Smooth muscle cell (in vitro differentiated cells): ENCODE measurements around the gene ZBTB47. TPM values are rescaled to one million over a fixed set of nuclear protein-coding genes. Genes with fewer than 3 reads are reported as not detected.

ENCODE experiments used
- DNase-seq: peaks from one replicate; lab custom pipeline; 2025; ENCODE audit not compliant: unreplicated experiment; lab: John Stamatoyannopoulos, UW
- H2AFZ ChIP-seq: fragments of 200-600 bp; sonication (generic); 2 replicates; pipeline ENCODE4 v1.6.0; 2016; ENCODE audit warnings: antibody characterized with exemption, low read depth, mild to moderate bottlenecking
- H3F3A ChIP-seq: fragments of 200-600 bp; sonication (generic); 2 replicates; pipeline ENCODE4 v1.6.0; 2017; ENCODE audit warnings: antibody characterized with exemption, low read depth
- H3K27ac ChIP-seq: fragments of 200-600 bp; sonication (generic); 2 replicates; pipeline ENCODE4 v1.5.1; 2016; ENCODE audit warnings: low read depth, mild to moderate bottlenecking
- H3K27me3 ChIP-seq: fragments of 200-600 bp; sonication (generic); 2 replicates; pipeline ENCODE4 v1.6.1; 2016; ENCODE audit warnings: low read depth, mild to moderate bottlenecking
- H3K36me3 ChIP-seq: fragments of 200-600 bp; sonication (generic); 2 replicates; pipeline ENCODE4 v1.5.1; 2016; ENCODE audit warnings: low read depth
- H3K4me1 ChIP-seq: fragments of 200-600 bp; sonication (generic); 2 replicates; pipeline ENCODE4 v1.5.1; 2016; ENCODE audit warnings: low read depth
- H3K4me2 ChIP-seq: fragments of 200-600 bp; sonication (generic); 2 replicates; pipeline ENCODE4 v1.6.0; 2016; ENCODE audit warnings: mild to moderate bottlenecking
- H3K4me3 ChIP-seq: fragments of 200-600 bp; sonication (generic); 2 replicates; pipeline ENCODE4 v1.5.1; 2016; ENCODE audit warnings: mild to moderate bottlenecking
- H3K79me2 ChIP-seq: fragments of 200-600 bp; sonication (generic); 2 replicates; pipeline ENCODE4 v1.6.0; 2016; ENCODE audit warnings: low read depth, mild to moderate bottlenecking
- H3K9ac ChIP-seq: fragments of 200-600 bp; sonication (generic); 2 replicates; pipeline ENCODE4 v1.6.0; 2016; ENCODE audit warnings: low read depth
- H3K9me3 ChIP-seq: fragments of 200-600 bp; sonication (generic); replicated peaks from 2 replicates; pipeline ENCODE4 v1.5.1; 2016; ENCODE audit warnings: low read depth
- H4K20me1 ChIP-seq: fragments of 200-600 bp; sonication (generic); 2 replicates; pipeline ENCODE4 v1.6.0; 2016; ENCODE audit warnings: low read depth
- WGBS: methylation state at CpG from one replicate; pipeline ENCODE4 v1.1.7; 2016; ENCODE audit warnings: low lambda C conversion rate; 5-methylcytosine and 5-hydroxymethylcytosine counted together
- polyA plus RNA-seq: library from polyadenylated mRNA; unstranded; fragments of >200 nt; fragmentation: Nextera tagmentation; extraction: Ambion mirVana; gene quantifications from 2 replicates; pipeline ENCODE4 v1.2.1, GENCODE V29; 2016
- total RNA-seq: library from RNA; depleted of rRNA; stranded (reverse); fragments of >200 nt; gene quantifications from 2 replicates; pipeline ENCODE4 v1.2.3, GENCODE V29; 2014
- TF ChIP-seq, protein P1 (sequence below): fragments of 200-600 bp; sonication (generic); IDR thresholded peaks from 2 replicates; pipeline ENCODE4 v1.5.1; 2017; ENCODE audit warnings: borderline replicate concordance, mild to moderate bottlenecking, antibody characterized with exemption; ENCODE audit not compliant: insufficient read depth, poor library complexity, severe bottlenecking

Gene ZBTB47
- total and polyA plus RNA-seq, 2 experiments from 2014 or later = 4.6 to 7.7 TPM

DNA sequence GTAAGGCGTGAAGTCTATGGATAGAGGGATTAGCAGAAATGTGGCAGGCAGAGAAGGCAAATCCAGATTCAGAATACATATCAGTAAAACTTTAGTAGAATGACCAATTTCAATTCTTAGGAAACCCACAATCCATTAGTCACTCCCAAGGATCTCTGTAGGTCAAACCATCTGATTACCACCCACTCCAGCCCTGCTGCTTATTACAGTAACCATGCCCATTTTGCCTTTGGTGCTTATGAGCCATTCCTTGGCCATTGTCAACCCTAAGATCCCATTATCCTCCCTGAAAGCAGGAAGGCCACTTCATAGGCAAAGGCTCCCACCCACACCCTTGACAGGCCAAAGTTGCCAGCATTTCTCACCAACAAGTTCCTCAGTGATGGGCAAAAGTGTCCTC, 26.8 kb downstream of the ZBTB47 start:
- Histone ChIP-seq H3K27me3 (no peaks in the 10 kb centered on the region), H4K20me1 (no peaks in the 10 kb centered on the region), H3K4me1 (no peaks in the 10 kb centered on the region), H3K9me3 (no peaks in the 10 kb centered on the region), H2AFZ (no peak overlapping the region), H3K4me3 (no peak overlapping the region), H3K4me2 (no peak overlapping the region), H3K79me2 (no peaks in the 10 kb centered on the region), H3K36me3 (no peaks in the 10 kb centered on the region), H3K27ac (no peak overlapping the region), H3F3A (no peaks in the 10 kb centered on the region), H3K9ac (no peak overlapping the region)
- DNase-seq = no peak
- WGBS = 69% methylated on average over 1 of the region's 1 CpG
- TF ChIP-seq, protein P1, sequence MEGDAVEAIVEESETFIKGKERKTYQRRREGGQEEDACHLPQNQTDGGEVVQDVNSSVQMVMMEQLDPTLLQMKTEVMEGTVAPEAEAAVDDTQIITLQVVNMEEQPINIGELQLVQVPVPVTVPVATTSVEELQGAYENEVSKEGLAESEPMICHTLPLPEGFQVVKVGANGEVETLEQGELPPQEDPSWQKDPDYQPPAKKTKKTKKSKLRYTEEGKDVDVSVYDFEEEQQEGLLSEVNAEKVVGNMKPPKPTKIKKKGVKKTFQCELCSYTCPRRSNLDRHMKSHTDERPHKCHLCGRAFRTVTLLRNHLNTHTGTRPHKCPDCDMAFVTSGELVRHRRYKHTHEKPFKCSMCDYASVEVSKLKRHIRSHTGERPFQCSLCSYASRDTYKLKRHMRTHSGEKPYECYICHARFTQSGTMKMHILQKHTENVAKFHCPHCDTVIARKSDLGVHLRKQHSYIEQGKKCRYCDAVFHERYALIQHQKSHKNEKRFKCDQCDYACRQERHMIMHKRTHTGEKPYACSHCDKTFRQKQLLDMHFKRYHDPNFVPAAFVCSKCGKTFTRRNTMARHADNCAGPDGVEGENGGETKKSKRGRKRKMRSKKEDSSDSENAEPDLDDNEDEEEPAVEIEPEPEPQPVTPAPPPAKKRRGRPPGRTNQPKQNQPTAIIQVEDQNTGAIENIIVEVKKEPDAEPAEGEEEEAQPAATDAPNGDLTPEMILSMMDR = no peak

DNA sequence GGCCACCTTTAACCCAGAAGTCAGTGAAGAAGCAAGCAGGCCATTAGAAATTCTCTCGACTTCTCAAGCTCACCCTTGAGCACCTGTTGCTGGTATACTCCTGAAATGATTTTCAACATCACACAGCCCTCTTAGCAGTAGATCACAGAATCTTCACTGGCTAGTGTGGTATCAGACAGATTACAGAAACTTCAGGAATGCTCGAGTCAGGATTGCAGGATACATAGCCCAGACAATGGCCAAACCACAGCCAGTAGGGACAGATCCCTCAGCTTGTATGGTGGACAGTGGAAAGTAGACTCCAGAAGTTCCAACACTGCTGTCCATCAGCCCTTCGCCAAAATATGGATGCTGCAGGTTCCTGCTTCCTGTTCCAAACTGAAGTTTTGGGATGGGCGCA, 27.3 kb downstream of the ZBTB47 start:
- no peaks in the 10 kb centered on the region for H3K27me3 ChIP-seq
- no peak for DNase-seq
- H3K36me3 ChIP-seq = no peaks in the 10 kb centered on the region
- H3F3A ChIP-seq = no peaks in the 10 kb centered on the region
- H3K9me3 ChIP-seq = no peaks in the 10 kb centered on the region
- no peak overlapping the region for H2AFZ ChIP-seq
- TF ChIP-seq, protein P1 = no peak
- no peaks in the 10 kb centered on the region for H3K4me1 ChIP-seq
- H3K27ac ChIP-seq = no peak overlapping the region
- no peak overlapping the region for H3K4me3 ChIP-seq
- H3K79me2 ChIP-seq = no peaks in the 10 kb centered on the region
- no peak overlapping the region for H3K9ac ChIP-seq
- H4K20me1 ChIP-seq = no peaks in the 10 kb centered on the region
- 86% methylated on average over 4 of the region's 4 CpGs for WGBS
- no peak overlapping the region for H3K4me2 ChIP-seq

DNA sequence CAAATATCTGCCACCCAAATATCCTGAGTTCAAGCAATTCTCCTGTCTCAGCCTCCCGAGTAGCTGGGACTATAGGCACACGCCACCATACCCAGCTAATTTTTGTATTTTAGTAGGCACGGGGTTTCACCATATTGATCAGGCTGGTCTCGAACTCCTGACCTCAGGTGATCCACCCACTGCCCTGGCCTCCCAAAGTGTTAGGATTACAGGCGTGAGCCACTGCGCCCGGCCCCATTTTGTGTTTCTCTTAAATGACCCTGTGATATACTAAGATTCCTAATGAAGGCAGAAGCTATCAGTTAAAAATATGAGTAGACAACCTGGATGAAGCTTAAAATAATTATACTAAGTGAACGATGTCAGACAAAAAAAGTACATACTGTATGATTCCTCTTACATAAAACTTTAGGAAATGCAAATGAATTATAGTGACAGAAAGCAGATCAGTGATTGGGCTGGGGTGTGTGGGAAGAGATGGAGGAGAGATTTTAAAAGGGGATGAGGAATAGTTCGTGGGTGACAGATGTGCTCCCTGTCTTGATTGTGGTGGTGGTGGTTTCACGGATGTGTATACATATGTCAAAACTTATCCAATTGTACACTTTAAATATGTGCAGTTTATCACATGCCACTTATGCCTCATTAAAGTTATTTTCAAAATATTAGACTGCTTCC, 28.0 kb downstream of the ZBTB47 start:
- Histone ChIP-seq H3K27ac (no peak overlapping the region), H3K79me2 (no peaks in the 10 kb centered on the region), H3K4me3 (no peak overlapping the region), H2AFZ (no peak overlapping the region), H3K36me3 (no peaks in the 10 kb centered on the region), H3K4me1 (no peaks in the 10 kb centered on the region), H3K9ac (no peak overlapping the region), H4K20me1 (no peaks in the 10 kb centered on the region), H3F3A (no peaks in the 10 kb centered on the region), H3K27me3 (no peaks in the 10 kb centered on the region), H3K9me3 (no peaks in the 10 kb centered on the region), H3K4me2 (no peak overlapping the region)
- TF ChIP-seq, protein P1 = no peak
- no peak for DNase-seq
- WGBS = 91% methylated on average over 10 of the region's 10 CpGs
